NT2/D1 (cell line): ENCODE results near the gene EAF1.

ENCODE experiments used
- DNase-seq: peaks from one replicate; pipeline ENCODE4 v3.0.0-alpha.2; 2011; ENCODE audit warnings: low read depth, low spot score
- H3K27me3 ChIP-seq: 2 replicates; pipeline ENCODE4 v1.6.0; 2011; ENCODE audit warnings: mild to moderate bottlenecking; ENCODE audit not compliant: insufficient read length, insufficient read depth
- H3K36me3 ChIP-seq: 2 replicates; pipeline ENCODE4 v1.6.1; 2011; ENCODE audit warnings: mild to moderate bottlenecking, low read length, mixed read lengths; ENCODE audit not compliant: insufficient read depth, insufficient read length
- H3K4me1 ChIP-seq: 2 replicates; pipeline ENCODE4 v1.5.1; 2011; ENCODE audit not compliant: insufficient read depth, insufficient read length
- H3K4me3 ChIP-seq: 2 replicates; pipeline ENCODE4 v1.5.1; 2011; ENCODE audit warnings: low read depth; ENCODE audit not compliant: insufficient read length
- H3K9ac ChIP-seq: 2 replicates; pipeline ENCODE4 v1.6.0; 2011; ENCODE audit warnings: low read depth; ENCODE audit not compliant: insufficient read length
- H3K9me3 ChIP-seq: 2 replicates; pipeline ENCODE4 v1.5.1; 2011; ENCODE audit warnings: mild to moderate bottlenecking, low read length; ENCODE audit not compliant: insufficient read depth
- SUZ12 ChIP-seq: IDR thresholded peaks from 2 replicates; pipeline ENCODE4 v1.6.1; 2011; ENCODE audit not compliant: insufficient read length, insufficient read depth; ENCODE audit errors: extremely low read depth
- YY1 ChIP-seq: IDR thresholded peaks from 2 replicates; pipeline ENCODE4 v1.6.1; 2011; ENCODE audit not compliant: insufficient read length, insufficient read depth
- ZNF274 ChIP-seq: IDR thresholded peaks from 2 replicates; pipeline ENCODE4 v1.6.1; 2011; ENCODE audit warnings: mild to moderate bottlenecking, low read depth, low read length

EAF1 gene

GRCh38 chr3:15467227-15468181 is 40.1 kb downstream of the EAF1 start:
- no peak for DNase-seq
- Histone ChIP-seq H3K4me3 (no peak overlapping the region), H3K36me3 (no peaks in the 10 kb centered on the region), H3K4me1 (no peaks in the 10 kb centered on the region), H3K9ac (no peak overlapping the region), H3K27me3 (no peaks in the 10 kb centered on the region), H3K9me3 (no peaks in the 10 kb centered on the region)
- TF ChIP-seq SUZ12: no peak
- TF ChIP-seq ZNF274: no peak
- TF ChIP-seq YY1: no peak

DNA sequence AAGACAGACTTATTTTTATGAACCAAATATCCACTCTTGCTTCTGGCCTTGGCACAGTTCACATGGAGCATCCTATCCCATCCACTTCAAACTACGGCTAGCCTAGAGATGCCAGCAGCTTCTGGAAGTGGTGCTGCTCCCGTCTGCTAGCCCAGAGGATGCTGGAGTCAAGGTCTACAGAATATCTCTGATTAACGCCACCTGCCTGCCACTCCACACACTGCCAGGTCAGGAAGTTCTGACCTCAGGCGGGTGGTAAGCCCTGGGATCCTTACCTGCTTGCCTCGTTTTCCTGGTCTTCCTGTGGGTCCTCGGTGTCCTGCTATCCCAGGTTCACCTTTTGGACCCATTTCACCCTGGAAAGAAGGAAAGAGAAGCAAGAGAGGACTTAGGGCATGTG is 42.9 kb downstream of the EAF1 start:
- Histone ChIP-seq H3K9me3 (no peaks in the 10 kb centered on the region), H3K9ac (no peak overlapping the region), H3K4me3 (no peak overlapping the region), H3K27me3 (no peaks in the 10 kb centered on the region), H3K4me1 (no peaks in the 10 kb centered on the region), H3K36me3 (no peaks in the 10 kb centered on the region)
- DNase-seq: no peak
- no peak for TF ChIP-seq ZNF274
- TF ChIP-seq SUZ12: no peak
- no peak for TF ChIP-seq YY1

- H3K4me1 ChIP-seq: no peaks in the 10 kb centered on the region
- TF ChIP-seq ZNF274 (no peak), YY1 (no peak), SUZ12 (no peak)
- no peak for DNase-seq
- H3K4me3 ChIP-seq: no peak overlapping the region
- no peaks in the 10 kb centered on the region for H3K27me3 ChIP-seq
- H3K9me3 ChIP-seq: no peaks in the 10 kb centered on the region
- no peaks in the 10 kb centered on the region for H3K36me3 ChIP-seq
- no peak overlapping the region for H3K9ac ChIP-seq
These were observed 43.5 kb downstream of the EAF1 start for GRCh38 chr3:15470849-15471248.

DNA sequence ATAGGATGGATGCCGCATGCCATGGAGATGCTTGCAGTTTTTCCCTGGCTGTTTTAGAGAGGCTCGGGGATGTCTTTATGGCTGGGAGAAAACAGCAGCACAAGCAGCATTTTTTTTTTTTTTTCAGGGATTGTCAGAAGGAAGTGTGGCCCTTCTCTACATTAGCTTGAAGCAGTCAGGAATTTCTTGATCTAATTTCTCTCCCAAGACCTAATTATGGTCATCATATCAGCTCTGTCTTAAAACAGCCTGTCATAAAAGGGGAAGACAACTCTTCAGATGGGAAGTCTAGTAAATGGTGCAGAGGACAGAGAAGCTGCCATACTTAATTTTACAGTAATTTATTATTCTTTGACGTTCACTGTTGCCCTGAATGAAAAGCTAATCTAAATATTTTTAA is 44.5 kb downstream of the EAF1 start:
- TF ChIP-seq ZNF274 (no peak), YY1 (no peak), SUZ12 (no peak)
- Histone ChIP-seq H3K4me3 (no peak overlapping the region), H3K9me3 (no peaks in the 10 kb centered on the region), H3K36me3 (no peaks in the 10 kb centered on the region), H3K9ac (no peak overlapping the region), H3K27me3 (no peaks in the 10 kb centered on the region), H3K4me1 (no peaks in the 10 kb centered on the region)
- DNase-seq: no peak

DNA sequence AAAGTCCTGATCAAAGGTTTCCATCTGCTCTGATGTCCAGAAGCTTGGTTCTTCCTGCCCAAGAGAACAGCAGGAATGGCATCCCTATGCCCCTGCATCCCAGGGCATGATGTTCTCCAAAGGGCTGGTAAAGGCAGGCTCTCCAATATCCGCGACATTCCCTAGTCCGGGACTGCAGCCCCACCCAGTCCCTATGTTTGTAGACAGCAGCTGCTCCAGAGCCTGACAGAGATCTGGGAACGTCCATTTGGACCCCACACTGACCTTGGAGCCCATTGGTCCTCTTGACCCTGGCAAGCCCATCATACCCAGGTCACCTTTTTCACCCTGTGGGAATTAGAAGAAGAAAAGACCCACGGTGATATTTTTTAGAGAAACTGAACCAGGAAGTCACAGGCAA is 47.8 kb downstream of the EAF1 start:
- no peak overlapping the region for H3K4me3 ChIP-seq
- TF ChIP-seq SUZ12: no peak
- no peak for TF ChIP-seq ZNF274
- TF ChIP-seq YY1: no peak
- H3K9ac ChIP-seq: no peak overlapping the region
- no peaks in the 10 kb centered on the region for H3K9me3 ChIP-seq
- H3K36me3 ChIP-seq: no peaks in the 10 kb centered on the region
- H3K4me1 ChIP-seq: no peaks in the 10 kb centered on the region
- no peaks in the 10 kb centered on the region for H3K27me3 ChIP-seq
- DNase-seq: no peak

GRCh38 chr3:15476378-15476777 is 49.0 kb downstream of the EAF1 start:
- H3K36me3 ChIP-seq: no peaks in the 10 kb centered on the region
- H3K27me3 ChIP-seq: no peaks in the 10 kb centered on the region
- TF ChIP-seq YY1 (no peak), ZNF274 (no peak), SUZ12 (no peak)
- DNase-seq: no peak
- no peak overlapping the region for H3K9ac ChIP-seq
- H3K4me1 ChIP-seq: no peaks in the 10 kb centered on the region
- no peaks in the 10 kb centered on the region for H3K9me3 ChIP-seq
- no peak overlapping the region for H3K4me3 ChIP-seq

- DNase-seq: no peak
- Histone ChIP-seq H3K9me3 (no peaks in the 10 kb centered on the region), H3K36me3 (no peaks in the 10 kb centered on the region), H3K4me1 (no peaks in the 10 kb centered on the region), H3K4me3 (no peak overlapping the region), H3K27me3 (no peaks in the 10 kb centered on the region), H3K9ac (no peak overlapping the region)
- no peak for TF ChIP-seq SUZ12
- no peak for TF ChIP-seq ZNF274
- TF ChIP-seq YY1: no peak
These were observed 50.7 kb downstream of the EAF1 start for GRCh38 chr3:15477951-15478639.
